GM12875 (cell line): ENCODE results near the gene WT1.

Experiments used
- H3K4me3 ChIP-seq: one replicate; pipeline ENCODE4 v1.5.1; 2011; ENCODE audit warnings: low read depth, low read length, control low read depth
- CTCF ChIP-seq: IDR thresholded peaks from 2 replicates; pipeline ENCODE4 v1.5.1; 2011; ENCODE audit warnings: low read depth, mild to moderate bottlenecking, control low read depth, inconsistent platforms, low read length, moderate library complexity, borderline replicate concordance; ENCODE audit not compliant: insufficient read depth

WT1 gene

GRCh38 chr11:32388365-32388764 lies 47.0 kb downstream of the WT1 start:
- TF ChIP-seq CTCF, result no peak
- no peak overlapping the region for H3K4me3 ChIP-seq

GRCh38 chr11:32387411-32387810 lies 47.9 kb downstream of the WT1 start:
- no peak overlapping the region for H3K4me3 ChIP-seq
- no peak for TF ChIP-seq CTCF

- H3K4me3 ChIP-seq, result no peak overlapping the region
- no peak for TF ChIP-seq CTCF
Observed at GRCh38 chr11:32386770-32387377, 48.5 kb downstream of the WT1 start.

GRCh38 chr11:32385998-32386397 lies 49.3 kb downstream of the WT1 start:
- TF ChIP-seq CTCF, result peak; percentile 26; the same call in 1 of the 2 replicates
- no peak overlapping the region for H3K4me3 ChIP-seq

GRCh38 chr11:32382339-32383049 lies 52.8 kb downstream of the WT1 start:
- TF ChIP-seq CTCF, result no peak
- H3K4me3 ChIP-seq, result no peak overlapping the region

GRCh38 chr11:32381179-32381578 lies 54.2 kb downstream of the WT1 start:
- H3K4me3 ChIP-seq, result no peak overlapping the region
- no peak for TF ChIP-seq CTCF

GRCh38 chr11:32379719-32380118 lies 55.6 kb downstream of the WT1 start:
- H3K4me3 ChIP-seq, result no peak overlapping the region
- TF ChIP-seq CTCF, result no peak
